ENCODE measurements around the gene NPAS2.

NPAS2 gene

GRCh38 chr2:100793982-100794381 is 26.0 kb upstream of the NPAS2 start:
- no peak for DNase-seq (ENCODE audit: low spot score)

- DNase-seq (ENCODE audit: low spot score), result no peak
Measured at GRCh38 chr2:100796499-100797100, 23.3 kb upstream of the NPAS2 start.

GRCh38 chr2:100799686-100800085 is 20.3 kb upstream of the NPAS2 start:
- no peak for DNase-seq (ENCODE audit: low spot score)

- DNase-seq (ENCODE audit: low spot score), result no peak
Measured at GRCh38 chr2:100800915-100801314, 19.0 kb upstream of the NPAS2 start.

- DNase-seq (ENCODE audit: low spot score), result no peak
Measured at GRCh38 chr2:100801402-100801801, 18.5 kb upstream of the NPAS2 start.

- DNase-seq (ENCODE audit: low spot score), result no peak
Measured at GRCh38 chr2:100802066-100802465, 17.9 kb upstream of the NPAS2 start.

GRCh38 chr2:100803334-100803733 is 16.6 kb upstream of the NPAS2 start:
- no peak for DNase-seq (ENCODE audit: low spot score)

- DNase-seq (ENCODE audit: low spot score), result no peak
Measured at GRCh38 chr2:100806550-100806949, 13.4 kb upstream of the NPAS2 start.

- no peak for DNase-seq (ENCODE audit: low spot score)
Measured at GRCh38 chr2:100807707-100808106, 12.2 kb upstream of the NPAS2 start.

- no peak for DNase-seq (ENCODE audit: low spot score)
Measured at GRCh38 chr2:100808582-100808981, 11.4 kb upstream of the NPAS2 start.

GRCh38 chr2:100809506-100809905 is 10.4 kb upstream of the NPAS2 start:
- no peak for DNase-seq (ENCODE audit: low spot score)

GRCh38 chr2:100810603-100811145 is 9.3 kb upstream of the NPAS2 start:
- DNase-seq (ENCODE audit: low spot score), result no peak

GRCh38 chr2:100812116-100812515 is 7.8 kb upstream of the NPAS2 start:
- no peak for DNase-seq (ENCODE audit: low spot score)

- DNase-seq (ENCODE audit: low spot score), result no peak
Measured at GRCh38 chr2:100812573-100812972, 7.4 kb upstream of the NPAS2 start.

- DNase-seq (ENCODE audit: low spot score), result no peak
Measured at GRCh38 chr2:100813527-100813926, 6.4 kb upstream of the NPAS2 start.

- no peak for DNase-seq (ENCODE audit: low spot score)
Measured at GRCh38 chr2:100814043-100814442, 5.9 kb upstream of the NPAS2 start.

GRCh38 chr2:100814453-100814852 is 5.5 kb upstream of the NPAS2 start:
- no peak for DNase-seq (ENCODE audit: low spot score)

GRCh38 chr2:100817388-100817985 is 2.5 kb upstream of the NPAS2 start:
- no peak for DNase-seq (ENCODE audit: low spot score)

GRCh38 chr2:100818003-100818605 is 1.8 kb upstream of the NPAS2 start:
- DNase-seq (ENCODE audit: low spot score), result no peak

GRCh38 chr2:100818606-100819369 is 1.2 kb upstream of the NPAS2 start:
- no peak for DNase-seq (ENCODE audit: low spot score)

- no peak for DNase-seq (ENCODE audit: low spot score)
Measured at GRCh38 chr2:100820273-100820522, 259 bp downstream of the NPAS2 start.

GRCh38 chr2:100820523-100821254 is 750 bp downstream of the NPAS2 start:
- DNase-seq (ENCODE audit: low spot score), result no peak

Data from CD4-positive, alpha-beta T cell treated with Interleukin-15 for 4 hours (primary cell).